22Rv1 (cell line): ENCODE data around the gene TAF4B.

ENCODE experiments used
- H3K27ac ChIP-seq: fragments of 450-650 bp; 2 replicates; pipeline ENCODE4 v1.5.1; 2017
- ZFX ChIP-seq: fragments of 450-650 bp; IDR thresholded peaks from 2 replicates; pipeline ENCODE4 v1.6.1; 2017; ENCODE audit warnings: antibody characterized with exemption, borderline replicate concordance
- TF ChIP-seq, protein P1 (sequence below): fragments of 450-650 bp; IDR thresholded peaks from 2 replicates; pipeline ENCODE4 v1.5.1; 2017; ENCODE audit warnings: mild to moderate bottlenecking

TAF4B gene

DNA sequence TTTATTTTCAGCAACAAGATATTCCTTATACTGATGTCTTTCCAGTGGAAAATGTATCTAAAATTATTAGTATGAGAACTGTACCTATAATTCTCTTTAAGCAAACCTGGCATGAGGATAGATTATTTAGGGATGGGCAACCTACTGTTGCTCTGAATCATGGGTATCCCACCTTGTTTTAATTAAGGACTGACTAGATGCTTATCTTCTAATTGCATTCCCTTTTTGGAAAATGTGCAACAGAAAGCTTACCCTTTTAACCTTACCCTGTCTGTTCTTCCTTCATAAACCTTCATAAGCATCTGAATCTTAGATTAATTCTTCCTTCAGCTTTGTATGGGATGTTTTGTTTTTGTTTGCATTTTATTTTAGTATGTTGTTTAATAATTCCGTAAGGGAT, 110.3 kb downstream of the TAF4B start:
- no peak overlapping the region for H3K27ac ChIP-seq
- no peak for TF ChIP-seq ZFX
- TF ChIP-seq, protein P1, sequence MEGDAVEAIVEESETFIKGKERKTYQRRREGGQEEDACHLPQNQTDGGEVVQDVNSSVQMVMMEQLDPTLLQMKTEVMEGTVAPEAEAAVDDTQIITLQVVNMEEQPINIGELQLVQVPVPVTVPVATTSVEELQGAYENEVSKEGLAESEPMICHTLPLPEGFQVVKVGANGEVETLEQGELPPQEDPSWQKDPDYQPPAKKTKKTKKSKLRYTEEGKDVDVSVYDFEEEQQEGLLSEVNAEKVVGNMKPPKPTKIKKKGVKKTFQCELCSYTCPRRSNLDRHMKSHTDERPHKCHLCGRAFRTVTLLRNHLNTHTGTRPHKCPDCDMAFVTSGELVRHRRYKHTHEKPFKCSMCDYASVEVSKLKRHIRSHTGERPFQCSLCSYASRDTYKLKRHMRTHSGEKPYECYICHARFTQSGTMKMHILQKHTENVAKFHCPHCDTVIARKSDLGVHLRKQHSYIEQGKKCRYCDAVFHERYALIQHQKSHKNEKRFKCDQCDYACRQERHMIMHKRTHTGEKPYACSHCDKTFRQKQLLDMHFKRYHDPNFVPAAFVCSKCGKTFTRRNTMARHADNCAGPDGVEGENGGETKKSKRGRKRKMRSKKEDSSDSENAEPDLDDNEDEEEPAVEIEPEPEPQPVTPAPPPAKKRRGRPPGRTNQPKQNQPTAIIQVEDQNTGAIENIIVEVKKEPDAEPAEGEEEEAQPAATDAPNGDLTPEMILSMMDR = no peak

DNA sequence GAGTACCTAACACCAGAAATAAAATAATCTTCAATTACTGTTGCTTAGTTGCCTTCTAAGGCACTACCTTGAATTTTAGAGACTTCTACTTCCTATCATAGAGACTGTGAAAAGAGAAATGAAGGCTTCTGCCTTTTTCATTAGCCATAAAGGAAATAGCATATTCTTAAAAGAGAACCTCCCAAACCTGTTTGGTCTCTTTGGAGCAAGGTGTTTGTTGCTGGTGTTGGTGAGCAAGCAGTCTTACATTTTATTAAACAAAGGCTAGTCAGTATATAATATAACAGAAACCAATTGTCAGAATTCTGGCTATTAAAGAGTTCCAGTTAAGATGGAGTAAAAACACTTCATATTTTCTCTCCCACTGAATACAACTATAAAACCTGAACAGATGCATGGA, 116.4 kb downstream of the TAF4B start:
- TF ChIP-seq ZFX = no peak
- TF ChIP-seq, protein P1 = no peak
- H3K27ac ChIP-seq = no peak overlapping the region

DNA sequence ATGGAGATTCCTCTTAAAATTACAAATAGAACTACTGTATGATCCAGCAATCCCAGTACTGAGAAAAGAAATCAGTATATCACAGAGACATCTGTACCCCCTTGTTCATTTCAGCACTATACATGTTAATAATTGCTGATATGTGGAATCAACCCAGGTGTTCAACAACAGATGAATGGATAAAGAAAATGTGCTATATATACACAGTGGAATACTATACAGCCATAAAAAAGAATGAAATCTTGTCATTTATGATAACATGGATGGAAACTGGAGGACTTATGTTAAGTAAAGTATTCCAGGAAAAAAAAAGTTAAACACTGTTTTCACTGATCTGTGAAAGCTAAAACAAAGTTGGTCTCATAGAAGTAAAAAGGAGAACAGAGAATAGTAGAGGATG, 124.7 kb downstream of the TAF4B start:
- TF ChIP-seq ZFX = no peak
- TF ChIP-seq, protein P1 = no peak

DNA sequence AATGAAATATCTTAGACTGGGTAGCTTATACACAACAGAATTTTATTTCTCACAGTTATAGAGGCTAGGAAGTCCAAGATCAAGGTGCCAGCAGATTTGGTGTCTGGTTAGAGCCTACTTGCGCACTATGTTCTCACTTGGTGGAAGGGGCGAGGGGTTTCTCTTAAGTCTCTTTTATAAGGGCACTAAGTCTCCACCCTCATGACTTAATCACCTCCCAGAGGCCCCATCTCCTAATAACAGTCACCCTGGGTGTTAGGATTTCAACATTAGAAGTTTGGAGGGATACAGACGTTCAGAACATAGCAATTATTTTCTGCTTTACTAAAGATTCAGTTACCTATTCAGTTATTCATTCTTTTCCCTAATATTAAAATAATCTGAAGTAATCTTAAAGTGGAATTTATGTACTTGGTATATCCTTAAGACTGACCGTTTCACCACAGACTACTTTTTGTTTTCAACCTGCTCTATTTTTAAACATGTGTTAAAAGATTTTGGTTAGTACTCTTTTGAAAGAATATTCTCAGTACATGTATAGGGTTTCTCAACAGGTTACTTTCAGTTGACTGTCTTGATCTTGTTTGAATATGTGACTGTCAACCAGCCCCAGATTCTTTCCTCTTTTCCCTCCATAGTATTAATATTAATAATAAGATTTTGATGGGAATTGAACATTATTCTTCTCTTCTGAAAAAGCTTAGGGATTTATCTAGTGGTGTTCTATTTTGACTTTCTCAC, 130.0 kb downstream of the TAF4B start:
- H3K27ac ChIP-seq = no peak overlapping the region
- TF ChIP-seq ZFX = no peak
- TF ChIP-seq, protein P1 = no peak

More for the DNA sequence above, 124.7 kb downstream of the TAF4B start:
- no peak overlapping the region for H3K27ac ChIP-seq

DNA sequence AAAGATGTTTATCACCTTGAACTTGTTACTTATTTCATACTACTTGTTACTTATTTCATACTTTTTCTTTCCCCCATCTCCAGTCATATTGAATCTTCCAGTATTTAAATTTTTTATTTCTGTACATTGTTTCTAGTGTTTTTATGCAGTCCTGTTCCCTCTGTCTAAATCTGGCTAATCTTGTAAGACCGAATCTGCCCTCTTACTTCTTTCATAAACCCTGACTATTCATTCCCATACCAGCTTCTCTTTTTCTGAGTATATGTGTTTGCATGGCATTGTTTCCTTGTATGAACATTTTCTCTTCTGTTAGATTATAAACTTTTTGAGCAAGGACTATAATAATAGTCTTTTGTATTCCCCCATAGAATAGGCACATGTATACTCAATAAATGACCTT, 131.7 kb downstream of the TAF4B start:
- H3K27ac ChIP-seq = no peak overlapping the region

DNA sequence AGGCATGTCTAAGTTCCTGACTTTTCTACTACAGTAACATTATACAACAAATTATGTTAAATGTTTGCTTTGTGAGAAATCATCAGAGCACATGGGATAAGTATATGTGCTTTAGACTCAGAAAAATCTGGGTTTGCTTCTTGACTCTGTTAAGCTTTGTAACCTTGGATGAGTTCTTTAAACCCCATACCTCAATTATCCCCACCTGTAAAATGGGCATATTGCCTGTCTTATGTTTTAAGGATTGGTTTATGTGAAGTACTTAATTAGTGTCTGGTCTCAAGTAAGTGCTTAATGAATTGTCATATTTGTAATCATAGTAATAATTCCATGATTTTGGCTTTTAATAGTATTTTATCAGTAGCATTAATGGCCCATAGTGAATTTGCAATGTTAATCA, 135.8 kb downstream of the TAF4B start:
- TF ChIP-seq ZFX = no peak
- TF ChIP-seq, protein P1 = no peak
- H3K27ac ChIP-seq = no peak overlapping the region

More for the DNA sequence above, 131.7 kb downstream of the TAF4B start:
- TF ChIP-seq, protein P1 = no peak
- TF ChIP-seq ZFX = no peak

DNA sequence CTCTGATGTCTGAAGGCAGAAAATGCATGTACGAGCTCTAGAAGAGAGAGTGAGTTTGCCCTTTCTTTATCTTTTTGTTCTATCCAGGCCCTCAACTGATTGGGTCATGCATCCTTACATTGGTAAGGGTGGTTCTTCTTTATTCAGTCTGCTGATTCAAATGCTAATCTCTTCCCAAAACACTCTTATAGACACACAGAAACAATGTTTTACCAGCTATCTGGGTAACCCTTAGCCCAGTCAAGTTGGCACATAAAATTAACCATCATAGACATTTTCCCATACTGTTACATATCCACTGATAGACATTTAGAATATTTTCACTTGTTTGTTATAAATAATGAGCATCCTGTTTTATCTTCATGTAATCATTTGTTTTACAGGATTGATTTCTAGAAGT, 141.2 kb downstream of the TAF4B start:
- TF ChIP-seq ZFX = no peak
- TF ChIP-seq, protein P1 = no peak
- H3K27ac ChIP-seq = no peak overlapping the region
